Esophagus muscularis mucosa (tissue), 4 donors: ENCODE measurements around the gene SREBF2.

Experiments
- EP300 ChIP-seq: sonication (generic); formaldehyde crosslinking; IDR thresholded peaks from one replicate; pipeline ENCODE4 v1.6.1; 2017; ENCODE audit warnings: antibody characterized with exemption
- POLR2A ChIP-seq: fragments of 450-650 bp; IDR thresholded peaks from one replicate; pipeline ENCODE4 v1.6.1; 2017; ENCODE audit warnings: antibody characterized with exemption, moderate library complexity, mild to moderate bottlenecking, low read depth
- TF ChIP-seq, protein P1 (sequence below), 3 experiments: fragments of 200-600 bp in 2 of 3; fragments of 450-650 bp in 1 of 3; sonication (generic) in 2 of 3; IDR thresholded peaks; one replicate each; pipeline ENCODE4 v1.5.1; 2017 to 2019; ENCODE audit warnings: antibody characterized with exemption in 3 of 3, mild to moderate bottlenecking in 2 of 3, moderate library complexity in 1 of 3

DNA sequence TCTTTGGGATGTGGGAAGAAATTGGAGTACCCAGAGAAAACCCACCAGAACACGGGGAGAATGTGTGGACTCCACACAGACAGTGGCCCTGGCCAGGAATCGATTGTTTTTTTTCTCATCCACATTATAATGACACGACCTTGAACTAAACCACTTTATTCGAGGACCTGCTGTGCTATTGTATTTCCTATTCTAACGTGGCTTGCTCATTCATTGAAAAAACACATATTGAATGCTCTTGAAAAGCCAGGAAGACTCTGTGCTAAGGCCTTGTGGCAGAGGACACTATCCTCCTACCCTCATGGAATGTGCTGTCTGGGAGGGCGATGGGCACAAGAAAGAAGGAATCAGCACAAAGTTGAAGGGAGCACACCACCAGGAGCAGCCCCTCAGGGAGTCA, 9.1 kb upstream of the SREBF2 start:
- TF ChIP-seq EP300 (no peak), POLR2A (no peak)
- TF ChIP-seq, protein P1, sequence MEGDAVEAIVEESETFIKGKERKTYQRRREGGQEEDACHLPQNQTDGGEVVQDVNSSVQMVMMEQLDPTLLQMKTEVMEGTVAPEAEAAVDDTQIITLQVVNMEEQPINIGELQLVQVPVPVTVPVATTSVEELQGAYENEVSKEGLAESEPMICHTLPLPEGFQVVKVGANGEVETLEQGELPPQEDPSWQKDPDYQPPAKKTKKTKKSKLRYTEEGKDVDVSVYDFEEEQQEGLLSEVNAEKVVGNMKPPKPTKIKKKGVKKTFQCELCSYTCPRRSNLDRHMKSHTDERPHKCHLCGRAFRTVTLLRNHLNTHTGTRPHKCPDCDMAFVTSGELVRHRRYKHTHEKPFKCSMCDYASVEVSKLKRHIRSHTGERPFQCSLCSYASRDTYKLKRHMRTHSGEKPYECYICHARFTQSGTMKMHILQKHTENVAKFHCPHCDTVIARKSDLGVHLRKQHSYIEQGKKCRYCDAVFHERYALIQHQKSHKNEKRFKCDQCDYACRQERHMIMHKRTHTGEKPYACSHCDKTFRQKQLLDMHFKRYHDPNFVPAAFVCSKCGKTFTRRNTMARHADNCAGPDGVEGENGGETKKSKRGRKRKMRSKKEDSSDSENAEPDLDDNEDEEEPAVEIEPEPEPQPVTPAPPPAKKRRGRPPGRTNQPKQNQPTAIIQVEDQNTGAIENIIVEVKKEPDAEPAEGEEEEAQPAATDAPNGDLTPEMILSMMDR (IDR thresholded peaks at IDR 0.05): no peak
